ENCODE measurements around the gene SCYL1. TPM values are rescaled to one million over a fixed set of nuclear protein-coding genes. Genes with fewer than 3 reads are reported as not detected.

The SCYL1 gene
- total and polyA plus RNA-seq, 2 experiments from 2014 or later, result 83.9 to 167 TPM

- Histone ChIP-seq H3K9me2 (replicated peaks; ENCODE audit: insufficient read depth) (no peaks in the 10 kb centered on the region), H3K27me3 (no peaks in the 10 kb centered on the region), H4K20me1 (ENCODE audit: insufficient read depth, poor library complexity, severe bottlenecking) (peaks cover 19% of the 10 kb centered on the region), H3K36me3 (replicated peaks; ENCODE audit: insufficient read depth, low read depth) (no peaks in the 10 kb centered on the region), H3K79me2 (peaks cover 32% of the 10 kb centered on the region), H3K9me3 (ENCODE audit: low read depth) (no peaks in the 10 kb centered on the region), H3K4me2 (peak overlapping the region; percentile 98), H2AFZ (no peak overlapping the region), H3K4me3 (peak overlapping the region; percentile 24), H3K4me1 (ENCODE audit: insufficient read depth) (peaks cover 58% of the 10 kb centered on the region), H3K27ac (peak overlapping the region; percentile 82)
- DNase-seq (ENCODE audit: low spot score), result peak; percentile 95
- WGBS (ENCODE audit: low lambda C conversion rate, missing lambda C conversion rate), result 1% methylated on average over 37 of the region's 67 CpGs
- TF ChIP-seq, protein P1, sequence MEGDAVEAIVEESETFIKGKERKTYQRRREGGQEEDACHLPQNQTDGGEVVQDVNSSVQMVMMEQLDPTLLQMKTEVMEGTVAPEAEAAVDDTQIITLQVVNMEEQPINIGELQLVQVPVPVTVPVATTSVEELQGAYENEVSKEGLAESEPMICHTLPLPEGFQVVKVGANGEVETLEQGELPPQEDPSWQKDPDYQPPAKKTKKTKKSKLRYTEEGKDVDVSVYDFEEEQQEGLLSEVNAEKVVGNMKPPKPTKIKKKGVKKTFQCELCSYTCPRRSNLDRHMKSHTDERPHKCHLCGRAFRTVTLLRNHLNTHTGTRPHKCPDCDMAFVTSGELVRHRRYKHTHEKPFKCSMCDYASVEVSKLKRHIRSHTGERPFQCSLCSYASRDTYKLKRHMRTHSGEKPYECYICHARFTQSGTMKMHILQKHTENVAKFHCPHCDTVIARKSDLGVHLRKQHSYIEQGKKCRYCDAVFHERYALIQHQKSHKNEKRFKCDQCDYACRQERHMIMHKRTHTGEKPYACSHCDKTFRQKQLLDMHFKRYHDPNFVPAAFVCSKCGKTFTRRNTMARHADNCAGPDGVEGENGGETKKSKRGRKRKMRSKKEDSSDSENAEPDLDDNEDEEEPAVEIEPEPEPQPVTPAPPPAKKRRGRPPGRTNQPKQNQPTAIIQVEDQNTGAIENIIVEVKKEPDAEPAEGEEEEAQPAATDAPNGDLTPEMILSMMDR (IDR thresholded peaks at IDR 0.05; ENCODE audit: poor library complexity), result peak; percentile 75
- no peak for TF ChIP-seq EZH2phosphoT487 (IDR thresholded peaks at IDR 0.05; ENCODE audit: low read depth, severe bottlenecking, unreplicated experiment)
- TF ChIP-seq EZH2 (IDR thresholded peaks at IDR 0.05; ENCODE audit: borderline replicate concordance), result no peak
These were observed 49.4 kb downstream of the SCYL1 start for GRCh38 chr11:65574109-65574810.

DNA sequence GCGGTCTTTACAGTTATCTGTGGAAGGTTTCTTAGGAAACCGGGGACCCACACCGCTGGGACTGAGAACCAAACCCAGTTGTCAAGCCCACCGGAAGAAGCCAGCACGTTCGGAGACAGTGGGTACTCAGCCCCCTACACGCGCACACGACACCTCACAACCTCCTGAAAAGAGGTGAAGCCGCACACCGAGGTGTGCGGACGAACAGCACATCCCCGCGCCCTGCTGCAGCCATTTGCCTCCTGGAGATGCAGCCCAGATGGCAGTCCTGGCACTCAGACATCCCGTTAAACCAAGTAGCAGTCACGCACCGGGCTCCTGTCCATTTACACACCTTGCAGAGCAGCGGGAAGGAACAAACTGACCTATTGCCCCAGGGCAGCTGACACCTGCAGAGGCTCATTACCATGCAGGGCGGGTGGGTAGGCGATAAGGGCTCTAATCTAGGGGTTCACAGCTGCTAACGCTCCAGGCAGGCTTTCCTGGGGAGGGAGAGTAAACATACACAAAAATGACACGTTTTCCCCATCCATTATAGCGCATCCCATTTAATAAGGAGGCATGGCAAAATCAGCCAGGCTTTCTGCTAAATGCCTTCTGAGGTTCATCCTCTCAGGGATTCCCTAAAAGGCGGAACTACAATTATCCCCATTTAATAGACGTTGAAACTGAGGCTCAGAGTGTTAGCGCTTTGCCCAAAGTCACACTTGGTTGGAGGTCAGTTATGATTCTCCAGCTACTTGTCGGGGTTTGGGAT, 50.1 kb downstream of the SCYL1 start:
- peaks cover 19% of the 10 kb centered on the region for H4K20me1 ChIP-seq (ENCODE audit: insufficient read depth, poor library complexity, severe bottlenecking)
- H3K4me3 ChIP-seq, result peak overlapping the region; percentile 79
- H3K79me2 ChIP-seq, result peaks cover 31% of the 10 kb centered on the region
- H3K4me1 ChIP-seq (ENCODE audit: insufficient read depth), result peaks cover 57% of the 10 kb centered on the region
- no peaks in the 10 kb centered on the region for H3K27me3 ChIP-seq
- H3K27ac ChIP-seq, result peak overlapping the region; percentile 82
- no peak for TF ChIP-seq EZH2phosphoT487 (IDR thresholded peaks at IDR 0.05; ENCODE audit: low read depth, severe bottlenecking, unreplicated experiment)
- TF ChIP-seq, protein P1 (IDR thresholded peaks at IDR 0.05; ENCODE audit: poor library complexity), result no peak
- no peak for TF ChIP-seq EZH2 (IDR thresholded peaks at IDR 0.05; ENCODE audit: borderline replicate concordance)
- H3K36me3 ChIP-seq (replicated peaks; ENCODE audit: insufficient read depth, low read depth), result no peaks in the 10 kb centered on the region
- H3K4me2 ChIP-seq, result peak overlapping the region; percentile 98
- H3K9me2 ChIP-seq (replicated peaks; ENCODE audit: insufficient read depth), result no peaks in the 10 kb centered on the region
- WGBS (ENCODE audit: low lambda C conversion rate, missing lambda C conversion rate), result 20% methylated on average over 28 of the region's 28 CpGs
- peak; percentile 71 for DNase-seq (ENCODE audit: low spot score)
- H2AFZ ChIP-seq, result no peak overlapping the region
- H3K9me3 ChIP-seq (ENCODE audit: low read depth), result no peaks in the 10 kb centered on the region

DNA sequence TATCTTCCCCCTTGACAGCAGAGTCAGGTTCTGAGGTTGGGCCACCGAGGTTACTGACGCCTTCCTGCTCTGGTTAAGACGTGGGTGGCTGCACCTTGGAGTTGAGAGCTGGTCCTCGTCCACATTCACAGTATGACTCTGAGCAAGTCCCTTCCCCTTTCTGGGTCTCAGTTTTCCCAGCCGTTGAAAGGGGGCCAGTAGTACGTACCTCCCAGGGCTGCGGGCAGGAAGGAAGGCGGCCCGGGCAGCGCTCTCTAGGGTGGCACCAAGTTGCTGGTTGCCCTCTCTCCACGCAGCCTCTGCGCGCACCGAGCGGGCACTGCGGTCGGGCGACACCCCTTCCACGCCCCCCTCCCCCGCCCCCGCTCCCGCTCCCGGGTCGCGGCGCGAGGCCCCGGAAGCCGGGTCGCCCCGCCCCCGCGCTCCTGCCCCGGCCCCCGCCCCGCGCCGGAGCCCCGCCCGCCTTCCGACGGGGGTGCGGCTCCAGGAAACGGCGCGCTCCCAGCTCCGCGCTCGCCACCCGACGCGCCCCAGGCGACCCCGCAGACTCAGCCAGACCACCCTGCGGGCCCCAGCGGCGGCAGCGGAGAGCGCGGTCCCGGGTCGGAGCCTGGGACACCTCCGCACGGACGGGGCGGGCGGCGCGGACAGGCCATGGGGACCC, 50.8 kb downstream of the SCYL1 start, which contains the start of gene EHBP1L1:
TSS of gene EHBP1L1 (plus strand) at position 486 of the 664 bp plus-strand sequence. CDS start 250 bp downstream, outside the sequence.
- Histone ChIP-seq H3K4me2 (peak within 1 kb of the TSS; percentile 98), H3K36me3 (replicated peaks; ENCODE audit: insufficient read depth, low read depth) (no peaks in the 10 kb centered on the region), H3K9me2 (replicated peaks; ENCODE audit: insufficient read depth) (no peaks in the 10 kb centered on the region), H3K27ac (peak within 1 kb of the TSS; percentile 82), H3K4me1 (ENCODE audit: insufficient read depth) (peaks cover 57% of the 10 kb centered on the region), H3K9me3 (ENCODE audit: low read depth) (no peaks in the 10 kb centered on the region), H2AFZ (no peak within 1 kb of the TSS), H4K20me1 (ENCODE audit: insufficient read depth, poor library complexity, severe bottlenecking) (peaks cover 19% of the 10 kb centered on the region), H3K4me3 (peak within 1 kb of the TSS; percentile 79), H3K27me3 (no peaks in the 10 kb centered on the region), H3K79me2 (peaks cover 27% of the 10 kb centered on the region)
- 8% methylated on average over 28 of the region's 69 CpGs for WGBS (ENCODE audit: low lambda C conversion rate, missing lambda C conversion rate)
- TF ChIP-seq, protein P1 (IDR thresholded peaks at IDR 0.05; ENCODE audit: poor library complexity), result no peak
- no peak for TF ChIP-seq EZH2phosphoT487 (IDR thresholded peaks at IDR 0.05; ENCODE audit: low read depth, severe bottlenecking, unreplicated experiment)
- TF ChIP-seq EZH2 (IDR thresholded peaks at IDR 0.05; ENCODE audit: borderline replicate concordance), result no peak
- peak; percentile 85 for DNase-seq (ENCODE audit: low spot score)

Measured in hepatocyte (in vitro differentiated cells).